ENCODE data around the gene EEF1AKMT4.

Gene EEF1AKMT4

GRCh38 chr3:184235381-184236032 is 14.0 kb upstream of the EEF1AKMT4 start:
- no peak for DNase-seq (ENCODE audit: extremely low read depth in 1 of 2, low read depth in 1 of 2)

- DNase-seq (ENCODE audit: extremely low read depth in 1 of 2, low read depth in 1 of 2) = no peak
Measured at GRCh38 chr3:184236033-184236410, 13.4 kb upstream of the EEF1AKMT4 start.

GRCh38 chr3:184236636-184237035 is 12.8 kb upstream of the EEF1AKMT4 start:
- DNase-seq (ENCODE audit: extremely low read depth in 1 of 2, low read depth in 1 of 2) = no peak

- no peak for DNase-seq (ENCODE audit: extremely low read depth in 1 of 2, low read depth in 1 of 2)
Measured at GRCh38 chr3:184237211-184237610, 12.3 kb upstream of the EEF1AKMT4 start.

GRCh38 chr3:184237807-184238206 is 11.7 kb upstream of the EEF1AKMT4 start:
- DNase-seq (ENCODE audit: extremely low read depth in 1 of 2, low read depth in 1 of 2) = no peak

- DNase-seq (ENCODE audit: extremely low read depth in 1 of 2, low read depth in 1 of 2) = no peak
Measured at GRCh38 chr3:184238246-184238818, 11.1 kb upstream of the EEF1AKMT4 start.

GRCh38 chr3:184239221-184239620 is 10.3 kb upstream of the EEF1AKMT4 start:
- DNase-seq (ENCODE audit: extremely low read depth in 1 of 2, low read depth in 1 of 2) = no peak

- DNase-seq (ENCODE audit: extremely low read depth in 1 of 2, low read depth in 1 of 2) = no peak
Measured at GRCh38 chr3:184239708-184240107, 9.8 kb upstream of the EEF1AKMT4 start.

GRCh38 chr3:184240384-184241140 is 8.9 kb upstream of the EEF1AKMT4 start:
- no peak for DNase-seq (ENCODE audit: extremely low read depth in 1 of 2, low read depth in 1 of 2)

GRCh38 chr3:184241141-184241446 is 8.4 kb upstream of the EEF1AKMT4 start:
- no peak for DNase-seq (ENCODE audit: extremely low read depth in 1 of 2, low read depth in 1 of 2)

GRCh38 chr3:184241447-184242296 is 7.8 kb upstream of the EEF1AKMT4 start:
- DNase-seq (ENCODE audit: extremely low read depth in 1 of 2, low read depth in 1 of 2) = no peak

GRCh38 chr3:184242297-184242685 is 7.2 kb upstream of the EEF1AKMT4 start:
- DNase-seq (ENCODE audit: extremely low read depth in 1 of 2, low read depth in 1 of 2) = no peak

GRCh38 chr3:184248454-184249411 is 739 bp upstream of the EEF1AKMT4 start, which contains the start of gene ALG3:
Gene ALG3, minus strand, starts transcription at chr3:184248962. Its CDS starts 22 bp downstream, at chr3:184248940.
- DNase-seq (ENCODE audit: extremely low read depth in 1 of 2, low read depth in 1 of 2) = peak; percentile 70 to 76

- peak; percentile 72 to 80 for DNase-seq (ENCODE audit: extremely low read depth in 1 of 2, low read depth in 1 of 2)
Measured at GRCh38 chr3:184250167-184250828, 826 bp downstream of the EEF1AKMT4 start.

- DNase-seq (ENCODE audit: extremely low read depth in 1 of 2, low read depth in 1 of 2) = no peak
Measured at GRCh38 chr3:184255291-184256039, 6.0 kb downstream of the EEF1AKMT4 start.

- no peak for DNase-seq (ENCODE audit: extremely low read depth in 1 of 2, low read depth in 1 of 2)
Measured at GRCh38 chr3:184257083-184257915, 7.8 kb downstream of the EEF1AKMT4 start.

GRCh38 chr3:184258926-184259325 is 9.5 kb downstream of the EEF1AKMT4 start:
- DNase-seq (ENCODE audit: extremely low read depth in 1 of 2, low read depth in 1 of 2) = no peak

GRCh38 chr3:184259396-184259877 is 10.0 kb downstream of the EEF1AKMT4 start:
- no peak for DNase-seq (ENCODE audit: extremely low read depth in 1 of 2, low read depth in 1 of 2)

Measured in activated CD8-positive, alpha-beta memory T cell treated with anti-CD3 and anti-CD28 coated beads for 1 hour (primary cell).